Vagina (tissue), 2 donors: ENCODE results near the gene CASZ1.

Experiments used
- CTCF ChIP-seq, 3 experiments: fragments of 450-650 bp in 2 of 3; fragments of 200-600 bp in 1 of 3; sonication (generic) in 1 of 3; IDR thresholded peaks; one replicate each; pipeline ENCODE4 v1.5.1; 2017 to 2019; ENCODE audit warnings: antibody characterized with exemption in 3 of 3, mild to moderate bottlenecking in 2 of 3, moderate library complexity in 2 of 3
- POLR2A ChIP-seq, 2 donors: fragments of 450-650 bp; IDR thresholded peaks; one replicate each; pipeline ENCODE4 v1.6.1; 2017; ENCODE audit warnings: antibody characterized with exemption in 2 of 2, mild to moderate bottlenecking in 2 of 2, moderate library complexity in 2 of 2

- no peak for TF ChIP-seq CTCF (IDR thresholded peaks at IDR 0.05)
- no peak for TF ChIP-seq POLR2A (IDR thresholded peaks at IDR 0.05)
These were observed 207.4 kb downstream of the CASZ1 start for GRCh38 chr1:10589074-10589473.
